Measurements from ENCODE around the gene XYLT1.

Gene XYLT1

DNA sequence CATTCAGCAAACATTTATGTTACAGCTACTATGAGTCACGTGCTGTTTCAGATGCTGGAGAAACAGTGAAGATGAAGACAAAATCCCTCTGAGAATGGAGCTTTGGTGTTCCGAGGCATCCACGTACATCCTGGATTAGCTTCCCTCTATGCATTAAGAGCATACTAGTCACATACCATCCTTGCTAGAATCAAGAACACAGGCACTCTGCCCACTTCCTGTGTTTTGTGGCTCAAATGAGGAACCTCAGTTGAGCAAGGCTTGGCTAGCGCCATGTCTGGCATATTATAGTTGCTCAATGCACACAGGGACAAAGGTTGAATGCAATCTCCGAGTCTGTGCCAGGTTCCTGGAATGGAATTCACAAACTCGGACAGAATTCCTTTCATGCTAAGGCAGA, 297.5 kb downstream of the XYLT1 start:
- TF ChIP-seq, protein P1, sequence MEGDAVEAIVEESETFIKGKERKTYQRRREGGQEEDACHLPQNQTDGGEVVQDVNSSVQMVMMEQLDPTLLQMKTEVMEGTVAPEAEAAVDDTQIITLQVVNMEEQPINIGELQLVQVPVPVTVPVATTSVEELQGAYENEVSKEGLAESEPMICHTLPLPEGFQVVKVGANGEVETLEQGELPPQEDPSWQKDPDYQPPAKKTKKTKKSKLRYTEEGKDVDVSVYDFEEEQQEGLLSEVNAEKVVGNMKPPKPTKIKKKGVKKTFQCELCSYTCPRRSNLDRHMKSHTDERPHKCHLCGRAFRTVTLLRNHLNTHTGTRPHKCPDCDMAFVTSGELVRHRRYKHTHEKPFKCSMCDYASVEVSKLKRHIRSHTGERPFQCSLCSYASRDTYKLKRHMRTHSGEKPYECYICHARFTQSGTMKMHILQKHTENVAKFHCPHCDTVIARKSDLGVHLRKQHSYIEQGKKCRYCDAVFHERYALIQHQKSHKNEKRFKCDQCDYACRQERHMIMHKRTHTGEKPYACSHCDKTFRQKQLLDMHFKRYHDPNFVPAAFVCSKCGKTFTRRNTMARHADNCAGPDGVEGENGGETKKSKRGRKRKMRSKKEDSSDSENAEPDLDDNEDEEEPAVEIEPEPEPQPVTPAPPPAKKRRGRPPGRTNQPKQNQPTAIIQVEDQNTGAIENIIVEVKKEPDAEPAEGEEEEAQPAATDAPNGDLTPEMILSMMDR (IDR thresholded peaks at IDR 0.05; ENCODE audit: insufficient read depth, low read depth, low read length, missing control alignments) = no peak
- peak; percentile 5 for DNase-seq (ENCODE audit: low read depth)
- H3K4me3 ChIP-seq (ENCODE audit: low read depth, low read length) = no peak overlapping the region

DNA sequence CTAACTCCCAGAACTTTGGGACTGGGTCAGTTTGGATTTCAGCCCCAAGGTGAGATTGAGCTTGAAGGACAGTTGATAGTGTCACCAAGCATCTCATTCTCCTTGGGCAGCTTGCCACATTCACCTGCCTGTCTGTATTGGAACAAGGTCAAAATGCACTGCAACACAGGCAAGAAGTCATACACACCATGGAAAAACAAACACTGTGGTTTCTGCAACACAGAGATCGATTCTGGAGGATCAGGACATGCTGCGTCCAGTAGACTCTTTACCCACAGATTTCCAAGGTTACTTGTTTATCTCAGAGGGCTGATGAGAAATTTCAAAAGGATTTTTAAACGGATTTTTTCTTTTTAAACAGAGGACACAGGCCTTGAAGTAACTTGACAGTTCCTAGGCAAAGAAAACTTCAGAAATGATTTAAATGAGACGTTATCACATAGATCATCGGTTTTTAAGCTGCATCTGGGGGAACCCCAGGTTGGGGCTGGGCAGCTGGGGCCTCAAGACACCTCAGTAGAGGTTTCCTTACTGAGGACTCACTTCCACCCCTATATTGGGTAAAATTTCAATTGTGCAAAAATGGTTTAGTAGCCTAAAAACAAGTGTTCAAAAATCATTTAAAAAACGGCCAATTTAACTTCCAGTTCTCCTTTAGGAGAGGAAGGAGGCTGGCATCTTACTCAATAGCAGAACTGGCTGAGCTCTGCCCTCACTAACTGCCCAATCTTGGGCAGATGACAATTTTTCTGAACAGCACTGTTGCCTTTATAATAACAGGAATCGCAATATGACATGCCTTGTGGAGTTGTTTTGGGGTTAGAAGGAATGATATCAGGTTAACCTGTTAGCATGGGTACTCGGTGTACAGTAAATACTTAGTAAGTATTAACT, 299.3 kb downstream of the XYLT1 start:
- TF ChIP-seq, protein P1 (IDR thresholded peaks at IDR 0.05; ENCODE audit: insufficient read depth, low read depth, low read length, missing control alignments) = no peak
- no peak for DNase-seq (ENCODE audit: low read depth)
- no peak overlapping the region for H3K4me3 ChIP-seq (ENCODE audit: low read depth, low read length)

DNA sequence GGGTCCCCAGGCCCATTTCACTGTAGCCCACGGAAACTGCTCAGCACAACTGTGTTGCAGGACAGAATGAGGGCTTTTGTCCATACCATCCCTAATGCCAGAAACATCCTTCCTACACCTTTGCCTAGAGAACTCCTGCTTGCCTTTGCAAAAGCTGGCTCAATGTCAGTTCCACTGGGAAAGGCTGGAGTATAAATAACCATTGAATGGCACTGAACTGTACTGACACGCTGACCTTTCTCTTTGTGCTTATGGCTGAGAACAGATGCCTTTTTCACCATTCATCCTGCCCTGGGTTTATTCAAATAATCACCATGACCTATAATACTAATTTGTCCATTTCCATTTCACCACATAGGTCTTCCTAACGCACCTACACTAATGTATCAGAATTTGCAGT, 300.3 kb downstream of the XYLT1 start:
- no peak for DNase-seq (ENCODE audit: low read depth)

GRCh38 chr16:17168181-17168580, 302.6 kb downstream of the XYLT1 start:
- DNase-seq (ENCODE audit: low read depth) = no peak
- TF ChIP-seq, protein P1 (IDR thresholded peaks at IDR 0.05; ENCODE audit: insufficient read depth, low read depth, low read length, missing control alignments) = no peak
- H3K4me3 ChIP-seq (ENCODE audit: low read depth, low read length) = no peak overlapping the region

More for the DNA sequence above, 300.3 kb downstream of the XYLT1 start:
- H3K4me3 ChIP-seq (ENCODE audit: low read depth, low read length) = no peak overlapping the region
- TF ChIP-seq, protein P1 (IDR thresholded peaks at IDR 0.05; ENCODE audit: insufficient read depth, low read depth, low read length, missing control alignments) = no peak

DNA sequence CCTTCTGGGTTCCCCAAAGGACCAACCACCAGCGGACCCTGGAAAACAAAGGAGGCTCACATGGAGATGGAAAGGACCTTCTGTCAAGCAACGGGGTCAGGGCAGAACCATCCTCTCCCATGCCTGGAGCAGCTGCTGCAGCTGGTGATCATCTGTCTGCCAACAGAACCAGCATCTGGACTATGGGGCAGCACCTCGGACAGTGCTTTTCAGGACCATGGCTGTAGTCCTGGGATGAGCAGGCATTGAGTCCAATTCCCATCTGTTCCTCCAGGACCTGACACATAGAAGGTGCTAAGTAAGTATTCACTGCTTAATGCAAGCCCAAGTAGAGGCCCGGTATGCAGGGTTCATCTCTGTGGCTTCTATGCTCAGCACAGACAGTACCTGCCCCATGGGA, 304.7 kb downstream of the XYLT1 start:
- no peak for DNase-seq (ENCODE audit: low read depth)

GRCh38 chr16:17162560-17162959, 308.2 kb downstream of the XYLT1 start:
- TF ChIP-seq, protein P1 (IDR thresholded peaks at IDR 0.05; ENCODE audit: insufficient read depth, low read depth, low read length, missing control alignments) = no peak
- DNase-seq (ENCODE audit: low read depth) = no peak
- H3K4me3 ChIP-seq (ENCODE audit: low read depth, low read length) = no peak overlapping the region

More for the DNA sequence above, 304.7 kb downstream of the XYLT1 start:
- TF ChIP-seq, protein P1 (IDR thresholded peaks at IDR 0.05; ENCODE audit: insufficient read depth, low read depth, low read length, missing control alignments) = no peak
- H3K4me3 ChIP-seq (ENCODE audit: low read depth, low read length) = no peak overlapping the region

All from GM12865 (cell line).